Measurements from ENCODE around the gene NRG3.
"Not testable (repeated sequence)": the region's sequence is repeated elsewhere in the genome, so short reads cannot be mapped to it uniquely, and the experiment has no call there.

DNA sequence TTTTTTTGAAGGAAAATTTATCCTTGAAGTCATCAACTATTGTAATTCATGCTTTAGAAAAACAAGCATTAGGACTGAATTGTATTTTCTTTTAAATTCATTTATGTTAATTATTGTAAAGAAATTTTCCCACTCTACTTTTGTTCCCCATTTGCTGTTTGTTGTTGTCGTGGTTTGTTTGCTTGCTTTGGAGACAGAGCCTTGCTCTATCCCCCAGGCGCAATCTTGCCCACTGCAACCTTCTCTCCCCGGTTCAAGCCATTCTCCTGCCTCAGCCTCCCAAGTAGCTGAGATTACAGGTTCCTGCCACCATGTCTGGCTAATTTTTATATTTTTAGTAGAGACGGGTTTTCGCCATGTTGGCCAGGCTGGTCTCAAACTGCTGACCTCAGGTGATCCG, 192.2 kb downstream of the NRG3 start:
- TF ChIP-seq, protein P1, sequence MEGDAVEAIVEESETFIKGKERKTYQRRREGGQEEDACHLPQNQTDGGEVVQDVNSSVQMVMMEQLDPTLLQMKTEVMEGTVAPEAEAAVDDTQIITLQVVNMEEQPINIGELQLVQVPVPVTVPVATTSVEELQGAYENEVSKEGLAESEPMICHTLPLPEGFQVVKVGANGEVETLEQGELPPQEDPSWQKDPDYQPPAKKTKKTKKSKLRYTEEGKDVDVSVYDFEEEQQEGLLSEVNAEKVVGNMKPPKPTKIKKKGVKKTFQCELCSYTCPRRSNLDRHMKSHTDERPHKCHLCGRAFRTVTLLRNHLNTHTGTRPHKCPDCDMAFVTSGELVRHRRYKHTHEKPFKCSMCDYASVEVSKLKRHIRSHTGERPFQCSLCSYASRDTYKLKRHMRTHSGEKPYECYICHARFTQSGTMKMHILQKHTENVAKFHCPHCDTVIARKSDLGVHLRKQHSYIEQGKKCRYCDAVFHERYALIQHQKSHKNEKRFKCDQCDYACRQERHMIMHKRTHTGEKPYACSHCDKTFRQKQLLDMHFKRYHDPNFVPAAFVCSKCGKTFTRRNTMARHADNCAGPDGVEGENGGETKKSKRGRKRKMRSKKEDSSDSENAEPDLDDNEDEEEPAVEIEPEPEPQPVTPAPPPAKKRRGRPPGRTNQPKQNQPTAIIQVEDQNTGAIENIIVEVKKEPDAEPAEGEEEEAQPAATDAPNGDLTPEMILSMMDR (IDR thresholded peaks at IDR 0.05): not testable (repeated sequence)
- not testable (repeated sequence) for TF ChIP-seq POLR2A, EP300 (IDR thresholded peaks at IDR 0.05)

All from ovary (tissue), 3 donors.